Activated naive CD4-positive, alpha-beta T cell (primary cell): ENCODE results near the gene VWA8.
"Not testable (repeated sequence)": the region's sequence is repeated elsewhere in the genome, so short reads cannot be mapped to it uniquely, and the experiment has no call there.

ENCODE experiments used
- DNase-seq, 4 experiments: peaks; one replicate each; lab custom pipeline; 2025; lab: John Stamatoyannopoulos, UW

Gene VWA8

DNA sequence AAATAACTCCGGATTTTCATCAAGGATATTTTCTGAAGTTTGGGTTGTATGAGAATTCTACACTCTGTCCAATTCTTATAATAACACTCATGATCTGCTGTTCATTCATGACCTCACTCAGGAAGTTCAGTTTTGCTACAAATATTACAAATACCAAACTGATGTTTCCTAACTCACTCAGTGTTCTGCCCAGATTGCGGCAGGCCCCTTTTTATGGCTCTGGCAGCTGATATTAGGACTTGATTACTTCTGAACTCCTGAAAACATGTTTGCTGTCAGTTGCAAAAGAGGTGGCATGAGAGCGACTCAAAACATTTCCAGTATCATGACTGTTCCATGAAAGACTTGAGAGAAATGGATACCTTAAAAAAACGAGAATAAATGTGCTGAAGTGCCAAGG, 315.6 kb downstream of the VWA8 start:
- DNase-seq = no peak

DNA sequence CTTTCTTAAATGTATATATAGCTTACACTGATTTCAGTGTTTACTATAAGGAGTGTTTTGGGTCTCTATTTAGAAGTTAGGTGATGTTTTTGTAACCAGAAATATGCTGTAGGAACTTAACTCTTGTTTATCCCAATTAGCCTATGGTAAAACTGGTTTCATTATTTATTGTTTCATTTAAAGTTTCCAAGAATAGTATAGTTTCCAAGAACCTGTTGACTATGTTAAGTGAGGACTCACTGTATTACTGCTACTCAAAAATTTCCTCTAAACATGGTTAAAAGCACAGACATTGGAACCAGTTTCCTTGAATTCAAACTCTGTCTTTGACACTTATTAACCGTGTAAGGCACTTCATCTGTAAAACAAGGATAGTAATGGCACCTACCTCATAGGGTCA, 316.2 kb downstream of the VWA8 start:
- DNase-seq = no peak

GRCh38 chr13:41643507-41643906, 317.4 kb downstream of the VWA8 start:
- no peak for DNase-seq

DNA sequence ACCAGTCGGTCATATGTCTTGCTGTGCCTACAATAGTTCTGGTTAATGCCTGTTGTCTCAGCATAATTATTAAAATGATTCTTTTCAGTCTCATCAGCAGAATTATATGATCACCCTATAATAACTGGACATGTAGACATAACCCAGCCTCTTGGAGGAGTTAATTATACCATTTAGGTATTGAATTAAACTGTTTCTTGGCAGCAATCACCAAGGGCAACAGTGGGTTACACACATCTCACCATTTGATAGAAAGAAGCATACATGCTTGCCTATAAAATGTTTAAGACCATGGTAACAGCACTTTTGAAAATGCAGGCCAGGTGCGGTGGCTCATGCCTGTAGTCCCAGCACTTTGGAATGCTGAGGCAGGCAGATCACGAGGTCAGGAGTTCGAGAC, 318.9 kb downstream of the VWA8 start:
- no peak for DNase-seq

- no peak for DNase-seq
Observed at GRCh38 chr13:41641429-41641828, 319.5 kb downstream of the VWA8 start.

DNA sequence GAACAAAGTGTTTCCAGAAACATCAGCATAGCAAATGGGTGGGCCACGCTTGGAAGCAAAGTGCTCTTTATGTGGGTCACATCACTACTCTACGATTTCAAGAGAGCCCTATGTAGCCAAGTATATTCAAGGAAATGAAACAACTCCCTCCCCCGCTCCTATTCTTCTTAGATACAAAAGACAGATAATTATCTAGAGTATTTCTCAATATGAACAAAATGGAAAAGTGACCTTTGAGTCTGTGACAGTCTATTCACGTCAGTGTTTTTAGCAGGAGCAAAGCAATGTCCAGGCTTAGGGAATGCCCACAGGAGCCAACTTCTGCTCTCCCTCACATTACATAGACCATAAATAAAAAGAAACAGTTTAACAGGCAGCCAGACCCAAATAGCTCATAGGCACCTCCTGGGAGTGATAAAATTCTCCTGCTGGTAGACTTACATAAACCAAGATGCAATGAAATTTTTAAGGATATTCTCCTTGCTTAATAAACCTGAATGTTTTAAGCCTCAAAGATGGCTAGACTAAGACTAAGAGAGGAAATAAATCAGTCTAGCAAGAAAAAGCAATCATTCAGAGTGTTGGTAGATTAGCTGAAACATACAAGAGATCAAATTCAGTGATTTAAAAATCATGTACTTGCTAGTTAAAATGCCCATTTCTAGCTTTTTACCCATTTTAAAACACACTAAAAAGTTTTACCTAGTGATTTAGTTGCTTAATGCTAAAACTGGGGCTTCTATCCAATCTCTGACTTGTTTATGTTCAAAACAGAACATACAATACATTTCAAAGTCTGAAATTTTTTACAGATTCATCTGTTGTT, 320.7 kb downstream of the VWA8 start:
- no peak for DNase-seq

GRCh38 chr13:41639237-41639904, 321.5 kb downstream of the VWA8 start:
- DNase-seq = no peak

- no peak for DNase-seq
Observed at GRCh38 chr13:41637586-41637985, 323.3 kb downstream of the VWA8 start.

DNA sequence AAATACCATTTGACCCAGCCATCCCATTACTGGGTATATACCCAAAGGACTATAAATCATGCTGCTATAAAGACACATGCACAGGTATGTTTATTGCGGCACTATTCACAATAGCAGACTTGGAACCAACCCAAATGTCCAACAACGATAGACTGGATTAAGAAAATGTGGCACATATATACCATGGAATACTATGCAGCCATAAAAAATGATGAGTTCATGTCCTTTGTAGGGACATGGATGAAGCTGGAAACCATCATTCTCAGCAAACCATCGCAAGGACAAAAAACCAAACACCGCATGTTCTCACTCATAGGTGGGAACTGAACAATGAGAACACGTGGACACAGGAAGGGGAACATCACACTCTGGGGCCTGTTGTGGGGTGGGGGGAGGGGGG, 323.9 kb downstream of the VWA8 start:
- DNase-seq = not testable (repeated sequence)

GRCh38 chr13:41636590-41636989, 324.3 kb downstream of the VWA8 start:
- DNase-seq = not testable (repeated sequence)

DNA sequence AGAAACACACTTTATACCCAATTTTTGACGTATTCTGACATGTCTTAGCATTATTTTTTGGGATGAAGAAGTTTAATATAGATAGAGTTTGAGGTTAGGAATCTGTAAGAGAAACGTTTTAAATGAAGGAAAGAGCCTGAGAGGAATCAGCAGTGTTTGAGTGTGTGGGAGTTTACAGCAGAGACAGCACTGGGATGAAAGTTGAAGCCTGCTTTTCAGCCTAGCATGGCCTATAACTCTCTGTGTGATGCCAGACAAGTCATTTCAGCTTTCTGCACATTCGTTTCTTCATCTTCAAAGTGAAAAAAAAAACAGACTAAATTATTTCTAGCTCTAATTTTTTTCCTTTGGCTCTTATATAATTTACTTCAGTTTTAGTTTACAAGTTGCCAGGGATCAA, 326.5 kb downstream of the VWA8 start:
- no peak for DNase-seq

DNA sequence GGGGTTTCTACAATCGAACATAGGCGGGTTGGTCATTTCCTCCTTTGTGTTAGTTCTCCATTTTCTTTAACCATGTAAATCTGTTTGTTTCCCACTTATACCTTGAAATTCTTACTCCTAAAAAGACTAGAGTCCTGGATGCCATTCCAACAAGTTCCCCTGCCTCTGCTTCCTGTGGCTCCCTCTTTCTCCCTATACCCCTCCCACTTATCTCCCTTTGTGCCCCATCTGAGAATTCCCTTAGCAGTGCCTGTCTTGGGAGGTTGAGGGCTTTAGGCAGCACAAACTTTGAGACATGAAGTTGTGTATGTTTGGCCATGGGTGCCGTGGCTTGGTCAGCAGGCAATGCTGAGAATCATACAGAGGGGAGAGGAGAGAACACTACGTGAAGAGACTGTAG, 327.1 kb downstream of the VWA8 start:
- DNase-seq = no peak

DNA sequence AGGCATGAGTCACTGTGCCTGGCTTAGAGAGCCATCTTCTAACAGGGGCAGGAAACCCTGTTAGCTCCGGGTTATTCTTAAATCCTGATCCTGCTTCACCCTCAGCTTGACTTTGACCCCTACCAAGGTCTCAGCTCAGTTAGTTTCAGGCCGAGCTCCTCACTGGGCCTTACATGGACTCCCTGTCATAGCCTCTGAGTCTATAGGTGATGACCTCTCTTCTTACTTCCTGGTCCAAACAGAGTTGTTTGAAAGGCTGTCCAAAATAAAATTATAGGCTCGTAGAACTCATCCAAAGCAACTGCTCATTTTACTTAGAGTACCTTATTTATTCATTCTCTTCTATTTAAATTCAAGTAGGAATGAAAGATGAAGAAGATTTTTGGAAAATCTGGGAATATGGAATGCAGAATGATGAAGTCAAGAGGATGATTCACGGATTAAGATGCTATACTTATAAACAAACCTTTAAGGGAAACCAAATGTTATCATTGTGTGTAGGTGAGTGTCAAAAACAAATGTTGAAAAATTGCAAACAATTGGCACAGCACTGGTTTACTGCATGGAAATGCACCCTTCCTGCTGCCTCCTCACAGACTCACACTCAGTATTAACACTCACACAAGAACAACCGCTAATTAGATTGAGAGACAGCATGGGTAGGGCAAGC, 329.5 kb downstream of the VWA8 start:
- no peak for DNase-seq

- no peak for DNase-seq
Observed at GRCh38 chr13:41627425-41627824, 333.5 kb downstream of the VWA8 start.

- no peak for DNase-seq
Observed at GRCh38 chr13:41624041-41624440, 336.9 kb downstream of the VWA8 start.

GRCh38 chr13:41622432-41623429, 338.2 kb downstream of the VWA8 start:
- no peak for DNase-seq

DNA sequence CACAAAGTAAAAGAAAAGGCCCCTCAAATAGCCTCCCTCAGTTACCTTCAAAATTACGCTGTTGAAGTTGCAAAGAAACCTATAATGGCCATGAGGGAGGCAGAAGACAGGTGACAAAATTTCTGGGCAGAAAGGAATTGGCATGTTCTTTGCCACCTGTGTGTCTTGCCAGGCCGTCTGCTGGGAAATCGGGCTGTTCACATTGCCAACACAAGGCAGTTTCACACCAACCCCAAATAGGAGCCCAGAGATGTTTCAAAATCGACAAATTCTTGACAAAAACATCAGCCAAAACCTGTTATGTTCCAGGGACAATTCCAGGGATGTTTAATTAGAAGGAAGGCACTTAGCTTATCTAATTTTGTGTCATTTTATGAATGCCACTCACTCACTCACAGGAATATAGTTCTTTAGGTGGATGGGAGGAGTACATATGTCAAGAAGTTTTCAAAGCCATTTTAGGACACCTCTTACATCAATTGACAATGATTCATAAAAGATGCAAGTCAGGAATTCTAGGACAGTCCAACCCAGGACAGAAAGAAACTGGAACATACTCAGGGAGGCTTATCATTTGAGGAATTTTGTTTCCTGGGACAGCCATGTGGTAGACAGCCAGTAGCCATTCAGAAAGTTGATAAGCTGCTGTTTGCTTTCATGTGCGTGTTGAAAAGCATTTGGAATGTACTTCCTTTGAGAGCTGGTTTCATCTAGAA, 339.0 kb downstream of the VWA8 start:
- no peak for DNase-seq

DNA sequence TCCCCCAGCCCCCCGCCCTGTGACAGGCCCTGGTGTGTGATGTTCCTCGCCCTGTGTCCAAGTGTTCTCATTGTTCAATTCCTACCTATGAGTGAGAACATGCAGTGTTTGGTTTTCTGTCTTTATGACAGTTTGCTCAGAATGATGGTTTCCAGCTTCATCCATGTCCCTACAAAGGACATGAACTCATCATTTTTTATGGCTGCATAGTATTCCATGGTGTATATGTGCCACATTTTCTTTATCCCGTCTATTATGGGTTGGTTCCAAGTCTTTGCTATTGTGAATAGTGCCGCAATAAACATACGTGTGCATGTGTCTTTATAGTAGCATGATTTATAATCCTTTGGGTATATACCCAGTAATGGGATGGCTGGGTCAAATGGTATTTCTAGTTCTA, 343.3 kb downstream of the VWA8 start:
- not testable (repeated sequence) for DNase-seq

GRCh38 chr13:41616151-41616550, 344.8 kb downstream of the VWA8 start:
- no peak for DNase-seq

- DNase-seq = no peak
Observed at GRCh38 chr13:41615528-41615855, 345.4 kb downstream of the VWA8 start.
